IMR-90 (cell line): ENCODE data around the gene SPINK4. TPM values are rescaled to one million over a fixed set of nuclear protein-coding genes. Genes with fewer than 3 reads are reported as not detected.

Experiments used
- ATAC-seq: fragments of 200-7000 bp; cut with Tn5 transposase; 2 replicates; pipeline ENCODE4 v1.9.1; 2020; ENCODE audit warnings: low read depth, mild to moderate bottlenecking, moderate library complexity
- BruUV-seq: library from RNA; stranded (reverse); fragments of 400-500 nt; replicated peaks from 2 replicates; lab custom pipeline; 2021; lab: Mats Ljungman, UMichigan
- CTCF ChIA-PET: fragments of 300-600 bp; formaldehyde crosslinking; extraction: SDS; loops from one replicate; lab custom pipeline; 2021; ENCODE audit warnings: antibody characterized with exemption; lab: Yijun Ruan, JAX
- POLR2A ChIA-PET: fragments of 300-600 bp; sonication (Branson Sonifier 250); formaldehyde crosslinking; loops from one replicate; lab custom pipeline; 2022; ENCODE audit warnings: antibody characterized with exemption; ENCODE audit not compliant: unreplicated experiment; lab: Charles Lee
- DNase-seq: peaks from one replicate; pipeline ENCODE4 v3.0.0; 2013
- H2AFZ ChIP-seq: replicated peaks from 2 replicates; pipeline ENCODE3; 2013; ENCODE audit warnings: low read length, mild to moderate bottlenecking; ENCODE audit not compliant: poor library complexity
- H2AK5ac ChIP-seq: 2 replicates; pipeline ENCODE4 v1.6.1; 2013; ENCODE audit warnings: low read depth, low read length, inconsistent platforms
- H2AK9ac ChIP-seq: replicated peaks from 2 replicates; pipeline ENCODE3; 2013; ENCODE audit warnings: mild to moderate bottlenecking, low read depth, low read length, moderate library complexity; ENCODE audit not compliant: poor library complexity
- H2BK120ac ChIP-seq: 2 replicates; pipeline ENCODE4 v1.6.1; 2013; ENCODE audit warnings: low read depth, low read length, inconsistent platforms
- H2BK15ac ChIP-seq: 3 replicates; pipeline ENCODE4 v1.6.1; 2013; ENCODE audit warnings: low read depth, low read length, inconsistent platforms
- H2BK20ac ChIP-seq: 2 replicates; pipeline ENCODE4 v1.6.1; 2013; ENCODE audit warnings: low read depth, mild to moderate bottlenecking, inconsistent platforms, low read length, moderate library complexity
- H2BK5ac ChIP-seq: 2 replicates; pipeline ENCODE4 v1.6.1; 2013; ENCODE audit warnings: mild to moderate bottlenecking, low read depth, low read length, inconsistent platforms; ENCODE audit not compliant: poor library complexity, severe bottlenecking
- H3K14ac ChIP-seq: replicated peaks from 2 replicates; pipeline ENCODE4 v1.6.1; 2013; ENCODE audit warnings: low read depth, low read length, inconsistent platforms
- H3K18ac ChIP-seq: 2 replicates; pipeline ENCODE4 v1.6.1; 2013; ENCODE audit warnings: low read depth, low read length, control low read depth
- H3K23ac ChIP-seq: 2 replicates; pipeline ENCODE4 v1.6.1; 2013; ENCODE audit warnings: low read depth, low read length, inconsistent platforms
- H3K27ac ChIP-seq: 2 replicates; pipeline ENCODE4 v1.5.1; 2013; ENCODE audit warnings: mild to moderate bottlenecking, control low read depth, low read length; ENCODE audit not compliant: insufficient read depth
- H3K27me3 ChIP-seq: 2 replicates; pipeline ENCODE4 v1.6.1; 2013; ENCODE audit warnings: low read length; ENCODE audit not compliant: control insufficient read depth, insufficient read depth
- H3K36me3 ChIP-seq: 2 replicates; pipeline ENCODE4 v1.6.1; 2013; ENCODE audit warnings: low read length, mixed read lengths; ENCODE audit not compliant: control insufficient read depth, insufficient read depth
- H3K4ac ChIP-seq: 2 replicates; pipeline ENCODE4 v1.6.1; 2013; ENCODE audit warnings: low read depth, low read length, inconsistent platforms
- H3K4me1 ChIP-seq: 2 replicates; pipeline ENCODE4 v1.6.1; 2013; ENCODE audit warnings: low read length, mixed read lengths; ENCODE audit not compliant: control insufficient read depth, insufficient read depth
- H3K4me2 ChIP-seq: 2 replicates; pipeline ENCODE4 v1.6.1; 2013; ENCODE audit warnings: low read depth, mild to moderate bottlenecking, control low read depth, low read length, moderate library complexity
- H3K4me3 ChIP-seq: 2 replicates; pipeline ENCODE4 v1.5.1; 2013; ENCODE audit warnings: low read depth, mild to moderate bottlenecking, control low read depth, low read length, moderate library complexity; ENCODE audit not compliant: insufficient read depth
- H3K56ac ChIP-seq: 2 replicates; pipeline ENCODE4 v1.6.1; 2013; ENCODE audit warnings: low read length, inconsistent platforms; ENCODE audit not compliant: insufficient read depth; ENCODE audit errors: extremely low read depth
- H3K79me1 ChIP-seq, 2 experiments: 2 replicates each; pipeline ENCODE4 v1.6.1; 2013; ENCODE audit warnings: low read length in 2 of 2, inconsistent platforms in 1 of 2, low read depth in 1 of 2
- H3K9ac ChIP-seq: 2 replicates; pipeline ENCODE4 v1.6.1; 2013; ENCODE audit warnings: low read depth, low read length, control low read depth
- H3K9me1 ChIP-seq: 2 replicates; pipeline ENCODE4 v1.6.1; 2013; ENCODE audit warnings: low read length, inconsistent platforms; ENCODE audit not compliant: insufficient read depth
- H3K9me3 ChIP-seq: 2 replicates; pipeline ENCODE4 v1.6.1; 2013; ENCODE audit warnings: low read length; ENCODE audit not compliant: control insufficient read depth, insufficient read depth
- H4K20me1 ChIP-seq: 2 replicates; pipeline ENCODE4 v1.6.1; 2013; ENCODE audit warnings: low read length, inconsistent platforms; ENCODE audit not compliant: insufficient read depth
- H4K5ac ChIP-seq: 2 replicates; pipeline ENCODE4 v1.6.1; 2013; ENCODE audit warnings: mild to moderate bottlenecking, low read depth, low read length, control low read depth
- H4K8ac ChIP-seq, 2 experiments: 2 replicates each; pipeline ENCODE4 v1.6.1; 2013; ENCODE audit warnings: low read depth in 2 of 2, low read length in 2 of 2, control low read depth in 1 of 2, inconsistent platforms in 1 of 2
- H4K91ac ChIP-seq: 2 replicates; pipeline ENCODE4 v1.6.1; 2013; ENCODE audit warnings: low read depth, low read length, inconsistent platforms; ENCODE audit not compliant: insufficient read depth
- BHLHE40 ChIP-seq: fragments of 150-350 bp; IDR thresholded peaks from 2 replicates; pipeline ENCODE4 v1.6.1; 2016; ENCODE audit warnings: mild to moderate bottlenecking, low read depth, low read length
- CEBPB ChIP-seq: IDR thresholded peaks from 2 replicates; pipeline ENCODE4 v1.6.1; 2012; ENCODE audit warnings: low read depth, low read length, improper control_type of control experiment
- CHD1 ChIP-seq: IDR thresholded peaks from 2 replicates; pipeline ENCODE4 v1.6.1; 2012; ENCODE audit warnings: low read depth, low read length, improper control_type of control experiment
- FOS ChIP-seq: fragments of 150-350 bp; IDR thresholded peaks from 2 replicates; pipeline ENCODE4 v1.6.1; 2016; ENCODE audit warnings: low read depth, low read length
- MAFK ChIP-seq: IDR thresholded peaks from 2 replicates; pipeline ENCODE4 v1.6.1; 2012; ENCODE audit warnings: low read depth, low read length, improper control_type of control experiment
- MAZ ChIP-seq: IDR thresholded peaks from 2 replicates; pipeline ENCODE4 v1.6.1; 2012; ENCODE audit warnings: low read depth, mild to moderate bottlenecking, low read length, improper control_type of control experiment, moderate library complexity, borderline replicate concordance
- MXI1 ChIP-seq: IDR thresholded peaks from 2 replicates; pipeline ENCODE4 v1.6.1; 2012; ENCODE audit warnings: low read depth, mild to moderate bottlenecking, low read length, moderate library complexity, borderline replicate concordance
- NFE2L2 ChIP-seq: fragments of 150-350 bp; IDR thresholded peaks from 2 replicates; pipeline ENCODE4 v1.6.1; 2016; ENCODE audit warnings: low read depth, mild to moderate bottlenecking, low read length
- POLR2A ChIP-seq: IDR thresholded peaks from 2 replicates; pipeline ENCODE4 v1.6.1; 2012; ENCODE audit warnings: mild to moderate bottlenecking, low read depth, low read length
- RAD21 ChIP-seq: IDR thresholded peaks from 2 replicates; pipeline ENCODE4 v1.6.1; 2012; ENCODE audit warnings: low read length, improper control_type of control experiment
- RCOR1 ChIP-seq: IDR thresholded peaks from 2 replicates; pipeline ENCODE4 v1.6.1; 2012; ENCODE audit warnings: mild to moderate bottlenecking, low read length, improper control_type of control experiment; ENCODE audit not compliant: insufficient replicate concordance
- RFX5 ChIP-seq: IDR thresholded peaks from 2 replicates; pipeline ENCODE4 v1.8.0; 2012; ENCODE audit warnings: low read depth, mild to moderate bottlenecking, low read length, moderate library complexity
- SMC3 ChIP-seq: fragments of 150-350 bp; IDR thresholded peaks from 2 replicates; pipeline ENCODE4 v1.6.1; 2016; ENCODE audit warnings: low read depth, mild to moderate bottlenecking, antibody characterized with exemption, low read length, moderate library complexity
- WGBS, 2 experiments: methylation state at CpG; one replicate each; pipeline versions ENCODE4 v1.1.5 to v1.1.7; 2013; ENCODE audit warnings: missing lambda C conversion rate in 2 of 2; ENCODE audit not compliant: insufficient read length in 1 of 2; ENCODE audit errors: extremely low coverage in 2 of 2; 5-methylcytosine and 5-hydroxymethylcytosine counted together
- dilution Hi-C: fragments of 300-500 bp; cut with HindIII; formaldehyde crosslinking; loops from one replicate; pipeline ENCODE4 v1.14.3; 2018; ENCODE audit warnings: low sequenced_read_pairs; ENCODE audit not compliant: unreplicated experiment
- in situ Hi-C: fragments of 300-500 bp; cut with MboI; formaldehyde crosslinking; loops from 3 replicates; pipeline ENCODE4 v1.14.3; 2019; ENCODE audit warnings: low sequenced_read_pairs, inconsistent platforms, mixed read lengths
- intact Hi-C: fragments of 100-400 bp; cut with micrococcal nuclease; formaldehyde crosslinking; loops from 2 replicates; pipeline ENCODE4 v1.10.0; 2022
- polyA plus RNA-seq, 3 experiments: library from polyadenylated mRNA; depleted of rRNA; stranded (reverse); fragments of >200 nt; gene quantifications; 2 replicates each; pipeline ENCODE4 v1.2.3, GENCODE V29; 2012; ENCODE audit warnings: low replicate concordance in 1 of 3
- total RNA-seq: library from RNA; depleted of rRNA; stranded (reverse); fragments of >200 nt; gene quantifications from 2 replicates; pipeline ENCODE4 v1.2.3, GENCODE V29; 2012
- TF ChIP-seq, protein P1 (sequence below): conservative IDR thresholded peaks from 2 replicates; pipeline ENCODE4 v1.5.1; 2012; ENCODE audit warnings: mild to moderate bottlenecking, low read depth, low read length, improper control_type of control experiment
- TF ChIP-seq, protein P2 (sequence below): fragments of 150-350 bp; IDR thresholded peaks from 2 replicates; pipeline ENCODE4 v1.6.1; 2016; ENCODE audit warnings: low read depth, mild to moderate bottlenecking, low read length, moderate library complexity, borderline replicate concordance
- TF ChIP-seq, protein P3 (sequence below): fragments of 150-350 bp; IDR thresholded peaks from 2 replicates; pipeline ENCODE4 v1.6.1; 2017; ENCODE audit warnings: mild to moderate bottlenecking, antibody characterized with exemption, low read length, low read depth

Gene SPINK4
- total and polyA plus RNA-seq, 2 of the 4 experiments (the other 2 are of a cell fraction): not detected

DNA sequence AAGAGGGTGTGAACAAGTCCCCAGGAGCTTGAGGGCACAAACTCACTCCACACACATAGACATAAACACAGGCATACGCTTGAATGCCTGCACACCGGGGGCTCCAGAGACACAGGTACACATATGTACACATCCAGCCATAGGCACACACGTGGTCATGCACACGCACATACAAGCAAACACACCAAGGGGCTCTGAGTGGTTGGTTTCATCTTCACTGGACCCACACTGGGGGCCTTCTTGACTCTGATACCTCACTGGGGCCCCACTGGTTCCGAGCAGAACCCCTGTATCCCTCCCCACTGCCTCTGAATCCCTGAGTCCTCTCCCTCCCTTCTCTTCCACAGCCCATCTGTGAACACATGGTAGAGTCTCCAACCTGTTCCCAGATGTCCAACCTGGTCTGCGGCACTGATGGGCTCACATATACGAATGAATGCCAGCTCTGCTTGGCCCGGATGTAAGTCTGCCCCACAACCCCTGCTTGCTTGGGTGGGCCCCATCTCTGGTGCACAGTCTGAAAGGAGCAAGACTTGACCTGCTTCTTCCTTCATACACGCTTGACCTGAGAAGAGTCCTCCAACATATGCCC, 6.4 kb downstream of the SPINK4 start:
- Histone ChIP-seq H3K18ac (no peak overlapping the region), H4K8ac (no peak overlapping the region), H3K56ac (no peak overlapping the region), H3K14ac (no peak overlapping the region), H4K20me1 (no peaks in the 10 kb centered on the region), H2BK15ac (no peak overlapping the region), H3K4me1 (peaks cover 3% of the 10 kb centered on the region), H2AK9ac (no peak overlapping the region), H3K36me3 (no peaks in the 10 kb centered on the region), H2AK5ac (no peak overlapping the region), H2BK5ac (no peak overlapping the region), H3K27me3 (no peaks in the 10 kb centered on the region), H4K91ac (no peak overlapping the region; the same call in 1 of the 2 replicates), H3K4me2 (no peak overlapping the region), H3K4ac (no peak overlapping the region), H2BK120ac (no peak overlapping the region), H3K27ac (no peak overlapping the region), H2AFZ (no peak overlapping the region), H3K79me1 (no peaks in the 10 kb centered on the region), H4K5ac (no peak overlapping the region), H3K9me3 (no peaks in the 10 kb centered on the region), H3K9me1 (peaks cover 12% of the 10 kb centered on the region; the same call in 1 of the 2 replicates), H3K9ac (no peak overlapping the region), H3K23ac (no peak overlapping the region), H2BK20ac (no peak overlapping the region), H3K4me3 (no peak overlapping the region)
- ChIA-PET POLR2A (no interaction called here), CTCF (no interaction called here)
- dilution Hi-C loops (no loop called here), in situ Hi-C loops (no loop called here), intact Hi-C loops (no loop called here)
- DNase-seq: no peak
- TF ChIP-seq BHLHE40 (no peak), RCOR1 (no peak), MAFK (no peak), MXI1 (no peak), POLR2A (no peak), SMC3 (no peak), RFX5 (no peak), CEBPB (no peak), FOS (no peak), CHD1 (no peak), NFE2L2 (no peak), MAZ (no peak), RAD21 (no peak)
- TF ChIP-seq, protein P1, sequence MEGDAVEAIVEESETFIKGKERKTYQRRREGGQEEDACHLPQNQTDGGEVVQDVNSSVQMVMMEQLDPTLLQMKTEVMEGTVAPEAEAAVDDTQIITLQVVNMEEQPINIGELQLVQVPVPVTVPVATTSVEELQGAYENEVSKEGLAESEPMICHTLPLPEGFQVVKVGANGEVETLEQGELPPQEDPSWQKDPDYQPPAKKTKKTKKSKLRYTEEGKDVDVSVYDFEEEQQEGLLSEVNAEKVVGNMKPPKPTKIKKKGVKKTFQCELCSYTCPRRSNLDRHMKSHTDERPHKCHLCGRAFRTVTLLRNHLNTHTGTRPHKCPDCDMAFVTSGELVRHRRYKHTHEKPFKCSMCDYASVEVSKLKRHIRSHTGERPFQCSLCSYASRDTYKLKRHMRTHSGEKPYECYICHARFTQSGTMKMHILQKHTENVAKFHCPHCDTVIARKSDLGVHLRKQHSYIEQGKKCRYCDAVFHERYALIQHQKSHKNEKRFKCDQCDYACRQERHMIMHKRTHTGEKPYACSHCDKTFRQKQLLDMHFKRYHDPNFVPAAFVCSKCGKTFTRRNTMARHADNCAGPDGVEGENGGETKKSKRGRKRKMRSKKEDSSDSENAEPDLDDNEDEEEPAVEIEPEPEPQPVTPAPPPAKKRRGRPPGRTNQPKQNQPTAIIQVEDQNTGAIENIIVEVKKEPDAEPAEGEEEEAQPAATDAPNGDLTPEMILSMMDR: no peak
- TF ChIP-seq, protein P2, sequence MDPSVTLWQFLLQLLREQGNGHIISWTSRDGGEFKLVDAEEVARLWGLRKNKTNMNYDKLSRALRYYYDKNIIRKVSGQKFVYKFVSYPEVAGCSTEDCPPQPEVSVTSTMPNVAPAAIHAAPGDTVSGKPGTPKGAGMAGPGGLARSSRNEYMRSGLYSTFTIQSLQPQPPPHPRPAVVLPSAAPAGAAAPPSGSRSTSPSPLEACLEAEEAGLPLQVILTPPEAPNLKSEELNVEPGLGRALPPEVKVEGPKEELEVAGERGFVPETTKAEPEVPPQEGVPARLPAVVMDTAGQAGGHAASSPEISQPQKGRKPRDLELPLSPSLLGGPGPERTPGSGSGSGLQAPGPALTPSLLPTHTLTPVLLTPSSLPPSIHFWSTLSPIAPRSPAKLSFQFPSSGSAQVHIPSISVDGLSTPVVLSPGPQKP: no peak
- TF ChIP-seq, protein P3, sequence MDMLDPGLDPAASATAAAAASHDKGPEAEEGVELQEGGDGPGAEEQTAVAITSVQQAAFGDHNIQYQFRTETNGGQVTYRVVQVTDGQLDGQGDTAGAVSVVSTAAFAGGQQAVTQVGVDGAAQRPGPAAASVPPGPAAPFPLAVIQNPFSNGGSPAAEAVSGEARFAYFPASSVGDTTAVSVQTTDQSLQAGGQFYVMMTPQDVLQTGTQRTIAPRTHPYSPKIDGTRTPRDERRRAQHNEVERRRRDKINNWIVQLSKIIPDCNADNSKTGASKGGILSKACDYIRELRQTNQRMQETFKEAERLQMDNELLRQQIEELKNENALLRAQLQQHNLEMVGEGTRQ: no peak
- WGBS, 2 experiments: 100% methylated on average over 4 of the region's 9 CpGs; no CpG with 5 or more reads in 1 of the 2 experiments
- ATAC-seq: no peak
- no TSS peak for BruUV-seq
